K562 (cell line): ENCODE data around the gene SLC16A5.

ENCODE experiments used
- ARNT ChIP-seq, 2 experiments: fragments of 450-650 bp; IDR thresholded peaks; 2 replicates each; pipeline ENCODE4 v1.6.1; 2016; ENCODE audit warnings: mild to moderate bottlenecking in 1 of 2
- CBX2 ChIP-seq: fragments of 200-600 bp; sonication (generic); IDR thresholded peaks from one replicate; pipeline ENCODE4 v1.6.1; 2012; ENCODE audit warnings: mild to moderate bottlenecking, low read length, inconsistent platforms; ENCODE audit not compliant: insufficient read depth, poor library complexity, severe bottlenecking
- CTCF ChIP-seq, 3 experiments: IDR thresholded peaks in 2 of 3; conservative IDR thresholded peaks in 1 of 3; 2 replicates each; pipeline ENCODE4 v1.5.1; 2011 to 2012; ENCODE audit warnings: low read length in 3 of 3, mild to moderate bottlenecking in 3 of 3, control low read depth in 2 of 3, improper control_type of control experiment in 1 of 3, inconsistent platforms in 1 of 3, low read depth in 1 of 3, mixed read lengths in 1 of 3, moderate library complexity in 1 of 3; ENCODE audit not compliant: insufficient read depth in 2 of 3
- ETS2 ChIP-seq: IDR thresholded peaks from 2 replicates; pipeline ENCODE4 v1.6.1; 2016; ENCODE audit warnings: borderline replicate concordance, missing genetic modification characterization, mild to moderate bottlenecking, moderate library complexity, missing compliant biosample characterization; ENCODE audit not compliant: poor library complexity, severe bottlenecking
- HDAC2 ChIP-seq: fragments of 450-650 bp; IDR thresholded peaks from 2 replicates; pipeline ENCODE4 v1.6.1; 2016; ENCODE audit warnings: mild to moderate bottlenecking
- KDM1A ChIP-seq, 2 experiments: fragments of 450-650 bp; IDR thresholded peaks; 2 replicates each; pipeline ENCODE4 v1.6.1; 2016; ENCODE audit warnings: mild to moderate bottlenecking in 2 of 2
- RCOR1 ChIP-seq, 2 experiments: IDR thresholded peaks; 2 replicates each; pipeline ENCODE4 v1.6.1; 2012; ENCODE audit warnings: low read depth in 2 of 2, low read length in 2 of 2, borderline replicate concordance in 1 of 2, improper control_type of control experiment in 1 of 2
- RREB1 ChIP-seq: fragments of 250-450 bp; sonication (Bioruptor Pico); IDR thresholded peaks from 2 replicates; pipeline ENCODE4 v1.4.0; 2020
- TOE1 ChIP-seq, 2 experiments: fragments of 450-650 bp in 1 of 2; sonication (generic) in 1 of 2; formaldehyde crosslinking in 1 of 2; IDR thresholded peaks; 2 replicates each; pipeline versions ENCODE4 v1.7.1 to v1.8.0; 2016 to 2022; ENCODE audit warnings: borderline replicate concordance in 2 of 2, mild to moderate bottlenecking in 2 of 2, antibody characterized with exemption in 1 of 2, inconsistent platforms in 1 of 2, low read depth in 1 of 2, missing genetic modification reagents in 1 of 2, moderate library complexity in 1 of 2
- ZNF76 ChIP-seq: fragments of 250-450 bp; sonication (Bioruptor Pico); IDR thresholded peaks from 2 replicates; pipeline ENCODE4 v1.4.0; 2020; ENCODE audit warnings: mild to moderate bottlenecking, moderate library complexity, borderline replicate concordance

- TF ChIP-seq ETS2 (tag) = no peak
- TF ChIP-seq CTCF (IDR thresholded peaks at IDR 0.05 in 2 of 3, conservative IDR thresholded peaks at IDR 0.05 in 1 of 3; ENCODE audit: insufficient read depth in 2 of 3, low read depth in 1 of 3, low read length in 3 of 3) = no peak
- no peak for TF ChIP-seq CBX2
- no peak for TF ChIP-seq ZNF76
- TF ChIP-seq RREB1 (CRISPR knock-in tag) = no peak
- 0 out of 4 replicates have a peak, but pooled peaks of 1 of the 2 experiments have one; percentile 8 for TF ChIP-seq RCOR1 (IDR thresholded peaks at IDR 0.05; ENCODE audit: borderline replicate concordance in 1 of 2, low read depth in 2 of 2, low read length in 2 of 2)
- peak in 1 of 2 experiments; percentile 55; a peak in 1 of 4 replicates for TF ChIP-seq ARNT (IDR thresholded peaks at IDR 0.05)
- TF ChIP-seq HDAC2 = no peak
- TF ChIP-seq TOE1 (IDR thresholded peaks at IDR 0.05; ENCODE audit: borderline replicate concordance) = no peak
- no peak for TF ChIP-seq TOE1 (CRISPR knock-in tag; IDR thresholded peaks at IDR 0.05; ENCODE audit: borderline replicate concordance, low read depth)
- TF ChIP-seq KDM1A (IDR thresholded peaks at IDR 0.05) = no peak
Observed at GRCh38 chr17:75091855-75092327, 4.1 kb downstream of the SLC16A5 start.
